ENCODE data around the gene MFN2.
A peak's percentile ranks its signal among the peaks of the same experiment; 100 is the strongest.
"Not testable (repeated sequence)": the region's sequence is repeated elsewhere in the genome, so short reads cannot be mapped to it uniquely, and the experiment has no call there.

The MFN2 gene

GRCh38 chr1:11998636-11999035, 18.4 kb downstream of the MFN2 start:
- no peak for DNase-seq (ENCODE audit: low spot score)

- DNase-seq (ENCODE audit: low spot score) = no peak
Measured at GRCh38 chr1:11999236-11999635, 19.0 kb downstream of the MFN2 start.

- DNase-seq (ENCODE audit: low spot score) = peak; percentile 74
Measured at GRCh38 chr1:12001249-12001917, 21.1 kb downstream of the MFN2 start.

- peak; percentile 79 for DNase-seq (ENCODE audit: low spot score)
Measured at GRCh38 chr1:12001996-12002493, 21.8 kb downstream of the MFN2 start.

GRCh38 chr1:12003762-12004161, 23.5 kb downstream of the MFN2 start:
- no peak for DNase-seq (ENCODE audit: low spot score)

GRCh38 chr1:12005488-12006166, 25.4 kb downstream of the MFN2 start:
- peak; percentile 90 for DNase-seq (ENCODE audit: low spot score)

- peak; percentile 26 for DNase-seq (ENCODE audit: low spot score)
Measured at GRCh38 chr1:12006167-12006921, 26.1 kb downstream of the MFN2 start.

- no peak for DNase-seq (ENCODE audit: low spot score)
Measured at GRCh38 chr1:12007204-12007603, 27.0 kb downstream of the MFN2 start.

- not testable (repeated sequence) for DNase-seq (ENCODE audit: low spot score)
Measured at GRCh38 chr1:12008355-12008754, 28.1 kb downstream of the MFN2 start.

- DNase-seq (ENCODE audit: low spot score) = no peak
Measured at GRCh38 chr1:12009318-12009947, 29.2 kb downstream of the MFN2 start.

- DNase-seq (ENCODE audit: low spot score) = no peak
Measured at GRCh38 chr1:12010746-12011570, 30.7 kb downstream of the MFN2 start.

- no peak for DNase-seq (ENCODE audit: low spot score)
Measured at GRCh38 chr1:12011998-12012397, 31.8 kb downstream of the MFN2 start.

- DNase-seq (ENCODE audit: low spot score) = no peak
Measured at GRCh38 chr1:12012560-12013316, 32.5 kb downstream of the MFN2 start.

GRCh38 chr1:12014141-12014991, 34.1 kb downstream of the MFN2 start:
- DNase-seq (ENCODE audit: low spot score) = peak; percentile 25

- DNase-seq (ENCODE audit: low spot score) = peak; percentile 25
Measured at GRCh38 chr1:12015001-12015491, 34.8 kb downstream of the MFN2 start.

GRCh38 chr1:12015499-12015898, 35.3 kb downstream of the MFN2 start:
- no peak for DNase-seq (ENCODE audit: low spot score)

- no peak for DNase-seq (ENCODE audit: low spot score)
Measured at GRCh38 chr1:12016182-12016581, 35.9 kb downstream of the MFN2 start.

GRCh38 chr1:12019858-12020509, 39.7 kb downstream of the MFN2 start:
- no peak for DNase-seq (ENCODE audit: low spot score)

GRCh38 chr1:12021616-12022015, 41.4 kb downstream of the MFN2 start:
- no peak for DNase-seq (ENCODE audit: low spot score)
